Ishikawa (cell line): ENCODE data around the gene LRRC28.

Experiments
- CEBPB ChIP-seq: IDR thresholded peaks from 2 replicates; pipeline ENCODE4 v1.6.1; 2012
- CREB1 ChIP-seq: IDR thresholded peaks from 2 replicates; pipeline ENCODE4 v1.6.1; 2012; ENCODE audit warnings: low read depth
- EGR1 ChIP-seq: IDR thresholded peaks from 2 replicates; pipeline ENCODE4 v1.6.1; 2012
- EP300 ChIP-seq: IDR thresholded peaks from 2 replicates; pipeline ENCODE4 v1.6.1; 2012; ENCODE audit warnings: borderline replicate concordance
- FOXM1 ChIP-seq: IDR thresholded peaks from 2 replicates; pipeline ENCODE4 v1.6.1; 2012; ENCODE audit warnings: low read depth, borderline replicate concordance
- MAX ChIP-seq: IDR thresholded peaks from 2 replicates; pipeline ENCODE4 v1.6.1; 2012
- NFIC ChIP-seq: IDR thresholded peaks from 2 replicates; pipeline ENCODE4 v1.6.1; 2012
- RAD21 ChIP-seq: IDR thresholded peaks from 2 replicates; pipeline ENCODE4 v1.6.1; 2012; ENCODE audit warnings: low read depth
- REST ChIP-seq: IDR thresholded peaks from 2 replicates; pipeline ENCODE4 v1.6.1; 2012; ENCODE audit warnings: low read depth, mild to moderate bottlenecking
- TAF1 ChIP-seq: IDR thresholded peaks from 2 replicates; pipeline ENCODE4 v1.6.1; 2012; ENCODE audit warnings: low read depth, mild to moderate bottlenecking
- TCF12 ChIP-seq: IDR thresholded peaks from 2 replicates; pipeline ENCODE4 v1.6.1; 2012; ENCODE audit warnings: low read depth
- TEAD4 ChIP-seq: IDR thresholded peaks from 2 replicates; pipeline ENCODE4 v1.6.1; 2012
- USF1 ChIP-seq: IDR thresholded peaks from 2 replicates; pipeline ENCODE4 v1.6.1; 2012
- YY1 ChIP-seq: IDR thresholded peaks from 2 replicates; pipeline ENCODE4 v1.6.1; 2012; ENCODE audit warnings: low read depth
- ZBTB7A ChIP-seq: IDR thresholded peaks from 2 replicates; pipeline ENCODE4 v1.6.1; 2012; ENCODE audit warnings: low read depth

Gene LRRC28

GRCh38 chr15:99433757-99434450 is 182.6 kb downstream of the LRRC28 start:
- TF ChIP-seq CREB1 (no peak), TAF1 (no peak), RAD21 (no peak), USF1 (no peak), ZBTB7A (no peak), EP300 (no peak), EGR1 (no peak), NFIC (no peak), FOXM1 (no peak), TEAD4 (no peak), MAX (no peak), CEBPB (no peak), TCF12 (no peak), REST (no peak), YY1 (no peak)

GRCh38 chr15:99434506-99435112 is 183.3 kb downstream of the LRRC28 start:
- TF ChIP-seq MAX, result no peak
- 0 out of 2 replicates have a peak, but pooled peaks have one; percentile 9 for TF ChIP-seq ZBTB7A

GRCh38 chr15:99435113-99435695 is 183.9 kb downstream of the LRRC28 start:
- TF ChIP-seq REST, result no peak
- TF ChIP-seq CREB1, result no peak
- peak; percentile 67 for TF ChIP-seq FOXM1
- peak; percentile 66; the same call in 1 of the 2 replicates for TF ChIP-seq MAX
- TF ChIP-seq CEBPB, result no peak
- peak; percentile 47 for TF ChIP-seq NFIC
- peak; percentile 21; the same call in 1 of the 2 replicates for TF ChIP-seq ZBTB7A
- TF ChIP-seq EGR1, result no peak
- TF ChIP-seq TAF1, result no peak
- peak; percentile 13; the same call in 1 of the 2 replicates for TF ChIP-seq RAD21
- peak; percentile 87 for TF ChIP-seq EP300
- peak; percentile 27; the same call in 1 of the 2 replicates for TF ChIP-seq USF1
- peak; percentile 35 for TF ChIP-seq YY1
- TF ChIP-seq TCF12, result peak; percentile 76
- TF ChIP-seq TEAD4, result peak; percentile 46; the same call in 1 of the 2 replicates

- no peak for TF ChIP-seq REST
- TF ChIP-seq EGR1, result no peak
Measured at GRCh38 chr15:99435877-99436541, 184.7 kb downstream of the LRRC28 start.
